ENCODE data around the gene ZNF439.

GRCh38 chr19:11848200-11848593 is 329 bp upstream of the ZNF439 start:
- TF ChIP-seq, protein P1, sequence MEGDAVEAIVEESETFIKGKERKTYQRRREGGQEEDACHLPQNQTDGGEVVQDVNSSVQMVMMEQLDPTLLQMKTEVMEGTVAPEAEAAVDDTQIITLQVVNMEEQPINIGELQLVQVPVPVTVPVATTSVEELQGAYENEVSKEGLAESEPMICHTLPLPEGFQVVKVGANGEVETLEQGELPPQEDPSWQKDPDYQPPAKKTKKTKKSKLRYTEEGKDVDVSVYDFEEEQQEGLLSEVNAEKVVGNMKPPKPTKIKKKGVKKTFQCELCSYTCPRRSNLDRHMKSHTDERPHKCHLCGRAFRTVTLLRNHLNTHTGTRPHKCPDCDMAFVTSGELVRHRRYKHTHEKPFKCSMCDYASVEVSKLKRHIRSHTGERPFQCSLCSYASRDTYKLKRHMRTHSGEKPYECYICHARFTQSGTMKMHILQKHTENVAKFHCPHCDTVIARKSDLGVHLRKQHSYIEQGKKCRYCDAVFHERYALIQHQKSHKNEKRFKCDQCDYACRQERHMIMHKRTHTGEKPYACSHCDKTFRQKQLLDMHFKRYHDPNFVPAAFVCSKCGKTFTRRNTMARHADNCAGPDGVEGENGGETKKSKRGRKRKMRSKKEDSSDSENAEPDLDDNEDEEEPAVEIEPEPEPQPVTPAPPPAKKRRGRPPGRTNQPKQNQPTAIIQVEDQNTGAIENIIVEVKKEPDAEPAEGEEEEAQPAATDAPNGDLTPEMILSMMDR (IDR thresholded peaks at IDR 0.05): no peak
- TF ChIP-seq POLR2A (IDR thresholded peaks at IDR 0.05): no peak
- TF ChIP-seq POLR2AphosphoS5 (IDR thresholded peaks at IDR 0.05): no peak
